ENCODE data around the gene PRRX2. TPM values are rescaled to one million over a fixed set of nuclear protein-coding genes. Genes with fewer than 3 reads are reported as not detected.
A peak's percentile ranks its signal among the peaks of the same experiment; 100 is the strongest.

Gene PRRX2
- total and polyA plus RNA-seq, 12 donors = 0.15 to 14.2 (median 4.0) TPM

DNA sequence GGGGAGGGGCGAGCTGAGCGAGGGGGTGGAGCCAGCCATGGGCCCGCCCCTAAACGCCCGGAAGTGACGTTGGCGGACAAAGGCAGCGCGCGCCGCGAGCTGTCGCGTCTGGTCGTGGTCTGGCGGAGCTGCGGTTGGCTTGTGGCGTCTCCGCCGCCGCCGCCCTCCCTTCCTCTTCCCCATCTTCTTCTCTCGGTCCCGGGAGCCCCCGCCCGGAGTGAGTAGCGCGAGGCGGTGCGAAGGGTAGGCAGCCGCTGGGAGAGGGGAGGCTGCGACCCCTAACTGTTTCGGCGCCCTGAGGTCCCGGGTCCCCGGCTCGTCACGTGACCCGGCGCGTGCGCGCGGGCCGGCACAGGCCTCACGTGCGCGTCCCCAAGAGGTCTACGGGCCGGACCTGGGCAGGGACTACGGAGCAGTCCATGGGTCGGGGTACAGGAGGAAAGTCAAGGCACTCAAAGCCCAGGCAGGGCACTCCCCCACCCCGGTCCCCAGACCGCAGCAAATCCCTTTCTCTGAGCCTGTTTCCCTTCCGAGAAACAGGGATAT lies 39.3 kb upstream of the PRRX2 start, which contains the start of gene NTMT1:
Gene NTMT1 (plus strand): TSS at position 85 of the 546 bp plus-strand sequence. CDS start 6,541 bp downstream, outside the sequence.
- Histone ChIP-seq H3K27me3 (no peaks in the 10 kb centered on the region), H3K4me3 (peak within 1 kb of the TSS; percentile 26 to 94 (median 78)), H3K4me1 (replicated peaks in 1 of 2) (peaks cover 32 to 42% of the 10 kb centered on the region in 2 donors), H3K27ac (peak within 1 kb of the TSS; percentile 79 to 98 (median 94)), H3K9me3 (replicated peaks in 1 of 3) (no peaks in the 10 kb centered on the region), H3K36me3 (replicated peaks in 1 of 2) (no peaks in the 10 kb centered on the region)
- intact Hi-C loops (cut with DNase I) = no loop called here
- WGBS, 4 donors = 0% methylated on average over 12 to 55 of the region's 55 CpGs
- TF ChIP-seq POLR2A (IDR thresholded peaks at IDR 0.05) = peak; percentile 94 to 98
- TF ChIP-seq, protein P1, sequence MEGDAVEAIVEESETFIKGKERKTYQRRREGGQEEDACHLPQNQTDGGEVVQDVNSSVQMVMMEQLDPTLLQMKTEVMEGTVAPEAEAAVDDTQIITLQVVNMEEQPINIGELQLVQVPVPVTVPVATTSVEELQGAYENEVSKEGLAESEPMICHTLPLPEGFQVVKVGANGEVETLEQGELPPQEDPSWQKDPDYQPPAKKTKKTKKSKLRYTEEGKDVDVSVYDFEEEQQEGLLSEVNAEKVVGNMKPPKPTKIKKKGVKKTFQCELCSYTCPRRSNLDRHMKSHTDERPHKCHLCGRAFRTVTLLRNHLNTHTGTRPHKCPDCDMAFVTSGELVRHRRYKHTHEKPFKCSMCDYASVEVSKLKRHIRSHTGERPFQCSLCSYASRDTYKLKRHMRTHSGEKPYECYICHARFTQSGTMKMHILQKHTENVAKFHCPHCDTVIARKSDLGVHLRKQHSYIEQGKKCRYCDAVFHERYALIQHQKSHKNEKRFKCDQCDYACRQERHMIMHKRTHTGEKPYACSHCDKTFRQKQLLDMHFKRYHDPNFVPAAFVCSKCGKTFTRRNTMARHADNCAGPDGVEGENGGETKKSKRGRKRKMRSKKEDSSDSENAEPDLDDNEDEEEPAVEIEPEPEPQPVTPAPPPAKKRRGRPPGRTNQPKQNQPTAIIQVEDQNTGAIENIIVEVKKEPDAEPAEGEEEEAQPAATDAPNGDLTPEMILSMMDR (IDR thresholded peaks at IDR 0.05) = peak in 1 of 6 experiments; percentile 8
- peak; percentile 85 to 95 (median 92) for DNase-seq

GRCh38 chr9:129626625-129627284 lies 38.7 kb upstream of the PRRX2 start:
- Histone ChIP-seq H3K36me3 (replicated peaks in 1 of 2) (no peaks in the 10 kb centered on the region), H3K4me1 (replicated peaks in 1 of 2) (peaks cover 34 to 48% of the 10 kb centered on the region in 2 donors), H3K9me3 (replicated peaks in 1 of 3) (no peaks in the 10 kb centered on the region), H3K4me3 (peak overlapping the region; percentile 26 to 94 (median 78)), H3K27ac (peak overlapping the region; percentile 79 to 98 (median 94)), H3K27me3 (no peaks in the 10 kb centered on the region)
- intact Hi-C loops (cut with DNase I) = no loop called here
- peak in 1 of 2 donors; percentile 40 for TF ChIP-seq POLR2A (IDR thresholded peaks at IDR 0.05)
- TF ChIP-seq, protein P1 (IDR thresholded peaks at IDR 0.05) = no peak
- 0 to 2% (median 1%) methylated on average over 12 to 20 of the region's 20 CpGs for WGBS, 4 donors
- peak in 6 of 7 donors; percentile 61 to 81 (median 69) for DNase-seq

DNA sequence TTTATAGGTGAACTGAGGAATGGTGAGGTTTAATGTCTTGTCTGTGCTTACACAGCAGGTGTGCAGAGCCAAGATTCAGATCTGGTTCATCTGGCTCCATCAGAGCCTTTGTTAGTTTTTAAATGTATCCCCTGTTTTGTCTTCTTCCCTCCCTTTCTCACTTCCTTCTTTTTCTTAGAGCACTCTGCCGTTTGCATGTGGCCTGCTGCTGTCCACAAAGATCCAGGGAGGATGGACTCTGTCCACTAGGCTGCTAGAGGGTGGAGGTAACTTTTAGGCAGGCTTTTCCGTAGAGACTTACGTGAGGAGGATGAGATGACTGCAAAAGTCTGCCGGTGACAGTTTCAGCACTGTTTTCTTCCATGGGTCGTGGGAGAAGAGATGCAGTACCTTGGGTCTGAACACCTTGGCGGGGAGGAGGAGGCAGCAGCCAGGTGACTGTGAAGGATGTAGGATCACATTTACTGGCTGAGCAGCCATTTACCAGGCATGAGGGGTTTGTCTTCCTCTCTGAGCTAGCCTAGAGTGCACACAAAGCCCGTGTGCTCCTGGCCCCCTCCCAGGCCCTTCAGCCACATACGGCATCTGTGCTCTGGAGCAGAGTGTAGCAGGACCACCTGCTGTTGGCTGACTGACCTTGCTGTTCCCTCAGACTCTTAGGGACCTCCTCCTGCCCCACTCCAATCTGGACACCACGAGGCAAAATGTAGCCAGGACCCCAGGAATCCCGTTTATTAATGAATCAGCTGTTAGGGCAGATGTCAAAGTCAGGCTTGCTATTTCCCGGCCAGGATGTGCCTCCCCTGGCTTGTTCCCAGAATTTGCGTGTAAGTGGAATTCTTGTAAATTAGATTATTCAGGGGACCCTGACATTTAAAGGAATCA lies 37.6 kb upstream of the PRRX2 start:
- H3K4me3 ChIP-seq = peak overlapping the region in 1 of 4 donors; percentile 86

More for the DNA sequence above, 37.6 kb upstream of the PRRX2 start:
- H3K27me3 ChIP-seq = no peaks in the 10 kb centered on the region
- DNase-seq = peak in 4 of 7 donors; percentile 54 to 85 (median 70)
- intact Hi-C loops (cut with DNase I) = no loop called here
- H3K36me3 ChIP-seq (replicated peaks in 1 of 2) = peaks cover 0 to 2% of the 10 kb centered on the region in 2 donors
- 23 to 36% (median 25%) methylated on average over 10 to 12 of the region's 12 CpGs for WGBS, 4 donors
- no peaks in the 10 kb centered on the region for H3K9me3 ChIP-seq (replicated peaks in 1 of 3)
- H3K4me1 ChIP-seq (replicated peaks in 1 of 2) = peaks cover 38 to 50% of the 10 kb centered on the region in 2 donors
- H3K27ac ChIP-seq = peak overlapping the region; percentile 79 to 98 (median 94)
- no peak for TF ChIP-seq POLR2A (IDR thresholded peaks at IDR 0.05)
- TF ChIP-seq, protein P1 (IDR thresholded peaks at IDR 0.05) = no peak
